Cerebellar cortex (tissue), 1 donor: ENCODE data around the gene SPEF1.
"Not testable (repeated sequence)": the region's sequence is repeated elsewhere in the genome, so short reads cannot be mapped to it uniquely, and the experiment has no call there.

Experiments used
- DNase-seq: peaks from one replicate; pipeline ENCODE4 v3.0.0-alpha.2; 2015; ENCODE audit warnings: low spot score

The SPEF1 gene, protein sequence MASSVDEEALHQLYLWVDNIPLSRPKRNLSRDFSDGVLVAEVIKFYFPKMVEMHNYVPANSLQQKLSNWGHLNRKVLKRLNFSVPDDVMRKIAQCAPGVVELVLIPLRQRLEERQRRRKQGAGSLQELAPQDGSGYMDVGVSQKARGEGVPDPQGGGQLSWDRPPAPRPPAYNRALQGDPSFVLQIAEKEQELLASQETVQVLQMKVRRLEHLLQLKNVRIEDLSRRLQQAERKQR

DNA sequence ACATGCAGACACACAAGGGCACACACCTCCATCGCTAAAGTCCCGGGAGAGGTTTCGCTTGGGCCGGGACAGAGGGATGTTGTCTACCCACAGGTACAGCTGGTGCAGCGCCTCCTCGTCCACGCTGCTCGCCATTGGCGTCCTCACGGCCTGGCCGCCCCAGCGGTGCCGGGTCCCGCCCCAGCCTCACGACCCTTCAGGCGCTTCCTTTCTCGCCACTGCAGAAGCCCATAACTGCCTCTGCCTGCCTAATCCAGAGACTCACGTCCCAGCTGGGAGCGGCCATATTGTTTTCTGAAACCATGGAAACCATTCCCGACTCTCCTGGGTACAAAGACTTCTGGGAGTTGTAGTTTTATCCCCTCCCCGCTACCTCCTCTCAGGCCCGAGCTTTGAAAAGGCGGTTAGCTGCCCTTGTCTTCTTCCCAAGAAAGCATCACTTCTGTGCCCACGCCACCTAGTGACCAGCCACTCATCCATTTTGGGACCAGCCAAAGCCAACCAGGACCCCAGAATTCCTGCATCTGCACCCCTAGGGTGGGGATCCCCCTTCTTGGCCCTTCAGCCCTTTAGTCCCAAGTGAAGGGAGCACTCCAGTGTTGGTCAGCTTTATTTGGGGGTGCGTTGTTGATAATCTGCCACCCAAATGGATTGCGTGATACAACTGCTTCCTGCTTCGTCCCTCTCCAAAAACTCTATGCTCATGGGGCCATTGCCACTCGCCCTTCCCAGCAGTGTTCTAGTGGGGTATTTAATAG, at the start of gene SPEF1:
Gene SPEF1, minus strand, starts transcription at position 296 of the 758 bp plus-strand sequence. Its CDS starts 161 bp downstream, at position 135.
- DNase-seq: peak; percentile 98

DNA sequence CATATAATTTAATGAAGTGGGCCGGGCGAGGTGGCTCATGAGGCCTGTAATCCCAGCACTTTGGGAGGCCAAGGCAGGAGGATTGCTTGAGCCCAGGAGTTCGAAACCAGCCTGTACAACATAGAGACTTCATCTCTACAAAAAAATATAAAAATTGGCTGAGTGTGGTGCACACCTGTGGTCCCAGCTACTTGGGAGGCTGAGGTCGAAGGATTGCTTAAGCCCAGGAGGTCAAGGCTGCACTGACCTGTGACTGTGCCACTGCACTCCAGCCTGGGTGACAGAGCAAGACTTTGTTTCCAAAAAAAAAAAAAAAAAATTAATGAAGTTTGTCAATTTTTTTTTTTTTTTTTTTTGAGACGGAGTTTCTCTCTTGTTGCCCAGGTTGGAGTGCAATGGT, 48.6 kb upstream of the SPEF1 start:
- DNase-seq: not testable (repeated sequence)

DNA sequence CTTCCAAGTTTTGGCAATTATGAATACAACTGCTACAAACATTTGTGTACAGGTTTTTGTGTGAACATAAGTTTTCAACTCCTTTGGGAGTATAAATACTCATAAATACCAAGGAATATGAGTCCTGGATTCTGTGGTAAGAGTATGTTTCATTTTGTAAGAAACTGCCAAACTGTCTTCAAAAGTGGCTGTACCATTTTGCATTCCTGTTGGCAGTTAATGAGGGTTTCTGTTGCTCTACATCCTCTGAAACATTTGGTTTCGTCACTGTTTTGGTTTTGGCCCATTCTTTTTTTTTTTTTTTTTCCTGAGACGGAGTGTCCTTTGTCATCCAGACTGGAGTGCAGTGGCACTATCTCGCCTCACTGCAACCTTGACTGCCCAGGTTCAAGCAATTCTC, 47.5 kb upstream of the SPEF1 start:
- DNase-seq: no peak

DNA sequence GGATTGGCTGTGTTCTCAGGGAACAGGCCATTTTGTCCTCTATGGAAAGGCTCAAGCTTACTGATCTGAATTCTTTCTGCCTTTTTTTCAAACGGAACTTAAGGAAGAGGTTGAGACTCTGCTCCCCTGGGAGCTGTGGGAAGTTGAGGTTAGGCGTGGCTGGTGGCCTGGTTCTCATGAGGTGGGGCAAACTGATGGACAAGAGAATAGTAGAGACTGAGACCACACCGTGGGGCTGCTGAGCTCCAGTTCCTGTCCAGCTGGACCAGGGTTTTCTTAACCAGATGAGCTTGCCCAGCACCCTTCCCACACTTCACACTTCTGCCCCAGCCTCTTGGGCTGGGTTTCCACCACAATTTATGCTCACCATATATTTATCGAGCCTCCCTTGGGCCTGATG, 45.2 kb upstream of the SPEF1 start:
- DNase-seq: no peak

DNA sequence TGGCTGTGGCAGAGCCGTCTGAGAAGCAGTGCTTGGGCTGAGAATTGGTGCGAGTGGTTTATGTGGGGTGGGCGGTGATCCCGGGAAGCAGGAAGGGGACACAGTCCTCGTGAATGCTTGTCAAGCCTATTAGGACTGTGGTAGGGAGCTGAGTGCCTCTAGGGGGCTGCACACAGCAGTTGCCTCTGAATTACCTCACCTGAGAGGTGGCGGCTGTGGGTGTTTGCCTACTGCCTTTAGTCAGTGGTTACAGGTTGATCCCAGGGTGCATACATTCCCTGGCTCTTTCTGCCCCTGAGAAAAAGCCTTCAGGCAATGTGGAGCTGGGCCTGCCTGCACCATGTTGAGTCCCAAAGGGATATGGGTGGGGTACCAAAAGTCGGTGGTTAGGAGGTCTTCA, 44.3 kb upstream of the SPEF1 start:
- no peak for DNase-seq

DNA sequence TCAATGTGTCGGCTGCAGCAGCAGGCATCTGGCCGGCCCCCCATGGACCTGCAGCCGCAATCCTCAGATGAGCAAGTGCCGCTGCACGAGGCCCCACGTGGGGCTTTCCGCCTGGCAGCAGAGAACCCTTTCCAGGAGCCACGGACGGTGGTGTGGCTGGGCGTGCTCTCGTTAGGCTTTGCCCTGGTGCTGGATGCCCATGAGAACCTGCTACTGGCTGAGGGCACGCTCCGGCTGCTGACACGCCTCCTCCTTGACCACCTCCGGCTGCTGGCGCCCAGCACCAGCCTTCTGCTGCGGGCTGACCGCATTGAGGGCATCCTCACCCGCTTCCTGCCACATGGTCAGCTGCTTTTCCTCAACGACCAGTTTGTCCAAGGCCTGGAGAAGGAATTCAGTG, 42.6 kb upstream of the SPEF1 start:
- no peak for DNase-seq

DNA sequence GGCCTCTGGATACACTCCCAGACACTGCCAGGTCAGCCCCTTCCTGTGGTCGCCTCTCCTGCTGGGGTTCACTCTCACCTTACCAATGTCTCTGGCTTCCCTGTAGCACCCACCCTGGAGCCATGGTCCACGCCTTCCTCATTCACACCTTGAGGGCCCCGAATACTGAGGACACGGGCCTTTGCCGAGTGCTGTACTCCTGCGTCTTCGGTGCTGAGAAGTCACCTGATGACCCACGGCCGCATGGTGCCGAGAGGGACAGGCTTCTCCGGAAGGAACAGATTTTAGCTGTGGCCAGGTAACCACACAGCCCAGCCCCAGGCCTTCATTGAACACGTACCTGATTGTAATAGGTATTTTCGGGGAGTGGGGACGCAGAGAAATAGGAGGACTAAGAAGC, 40.7 kb upstream of the SPEF1 start:
- no peak for DNase-seq

DNA sequence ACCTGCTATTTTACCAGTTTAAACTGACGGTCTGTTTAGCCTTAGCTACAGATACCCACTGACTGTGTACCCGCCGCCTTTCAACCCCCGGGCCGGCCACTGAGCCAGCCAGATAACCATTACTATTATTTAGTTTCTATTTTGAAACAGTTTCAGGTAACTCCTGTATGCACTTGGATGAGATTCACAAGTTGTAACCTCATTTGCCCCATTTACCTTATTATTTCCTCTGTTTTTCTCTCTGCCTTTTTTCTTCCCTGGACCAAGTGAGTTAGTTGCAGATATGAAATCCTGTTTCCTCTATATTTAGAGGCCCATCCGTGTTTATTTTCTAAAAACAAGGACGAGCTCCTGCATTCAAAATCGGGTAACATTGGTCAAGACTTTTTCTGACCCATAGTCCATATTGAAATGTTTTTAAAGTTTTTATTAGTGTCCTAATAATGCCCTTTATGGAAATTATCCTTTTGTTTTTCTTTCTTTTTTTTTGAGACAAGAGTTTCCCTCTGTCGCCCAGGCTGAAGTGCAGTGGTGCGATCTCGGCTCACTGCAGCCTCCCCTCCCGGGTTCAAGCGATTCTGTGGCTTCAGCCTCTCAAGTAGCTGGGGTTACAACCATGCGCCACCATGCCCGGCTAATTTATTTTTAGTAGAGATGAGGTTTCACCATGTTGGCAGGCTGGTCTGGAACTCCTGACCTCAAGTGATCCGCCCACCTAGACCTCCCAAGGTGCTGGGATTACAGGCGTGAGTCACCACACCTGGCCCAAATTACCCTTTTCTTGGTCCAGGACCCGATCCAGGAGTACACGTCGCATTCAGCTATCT, 39.9 kb upstream of the SPEF1 start:
- DNase-seq: no peak

DNA sequence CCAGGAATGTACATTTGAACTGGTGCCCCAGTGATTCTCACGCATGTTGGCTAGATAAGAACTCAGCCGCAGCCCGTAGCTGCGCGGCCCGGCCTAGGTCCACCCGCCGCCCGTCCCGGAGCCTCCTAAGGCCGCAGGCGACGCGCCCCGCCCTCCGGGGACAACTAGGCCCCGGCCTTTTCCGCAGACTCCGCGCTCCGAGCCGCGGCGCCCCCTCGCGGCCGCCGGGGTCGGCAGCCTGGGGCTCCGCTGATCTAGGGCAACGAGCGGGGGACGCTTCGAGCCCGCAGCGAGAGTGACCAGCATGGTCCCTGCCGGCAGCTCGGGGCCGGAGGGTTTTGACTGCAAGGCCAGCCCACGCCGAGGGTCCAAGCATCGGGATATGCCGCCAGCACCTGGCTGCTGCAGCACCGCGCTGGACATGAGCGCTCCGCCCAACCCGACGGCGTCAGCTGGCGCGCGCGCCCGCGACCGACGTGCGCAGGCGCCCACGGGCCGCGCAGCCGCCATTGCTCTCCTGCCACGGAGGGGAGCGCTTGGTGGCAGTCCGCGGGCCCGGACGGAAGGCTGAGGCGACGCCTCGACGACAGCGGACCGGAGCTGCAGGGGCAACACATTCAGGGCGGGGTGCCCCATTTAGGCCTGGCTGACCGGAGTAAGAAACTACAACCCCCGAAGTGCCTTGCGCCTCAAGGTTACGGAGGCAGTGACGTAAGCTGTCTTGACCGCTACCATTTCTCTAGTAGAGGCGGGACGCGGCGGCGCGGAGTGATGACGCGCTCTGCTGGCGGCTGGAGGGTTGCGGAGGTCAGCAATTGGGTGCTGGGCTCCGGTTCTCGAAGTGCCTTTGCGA, 39.0 kb upstream of the SPEF1 start, which contains the start of gene AP5S1:
Gene AP5S1, plus strand, starts transcription at position 500 of the 853 bp plus-strand sequence. CDS start 1,571 bp downstream, outside the sequence.
- peak; percentile 97 for DNase-seq

DNA sequence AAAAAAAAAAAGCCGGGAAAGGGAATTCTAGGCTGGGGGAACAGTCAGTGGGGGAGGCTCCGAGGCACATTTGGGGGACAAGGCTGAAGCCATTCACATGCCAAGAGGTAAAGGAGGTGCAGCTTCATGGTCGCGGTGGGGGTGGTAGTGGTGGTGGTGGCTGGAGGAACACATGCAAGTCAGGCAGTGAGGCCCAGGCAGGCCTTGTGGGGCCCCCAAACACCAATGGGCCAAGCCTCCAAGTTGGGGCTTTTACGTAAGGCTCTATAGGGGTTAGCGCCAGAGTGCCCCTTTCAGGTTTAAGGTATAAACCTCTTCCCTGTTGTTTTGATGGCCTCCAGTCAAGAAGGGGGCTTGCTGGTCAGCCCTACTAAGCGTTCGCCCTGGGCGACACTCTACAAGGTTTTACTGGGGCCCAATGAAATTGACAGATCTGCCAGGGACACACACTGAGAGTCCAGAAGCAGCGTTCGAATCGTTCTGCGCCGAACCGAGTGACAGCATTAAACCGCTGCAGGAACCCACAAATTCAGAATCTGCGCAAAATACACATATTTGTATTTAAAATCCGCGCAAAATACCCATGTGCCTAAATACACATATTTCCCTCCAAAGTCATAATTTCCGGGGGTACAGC, 38.3 kb upstream of the SPEF1 start:
- DNase-seq: no peak

DNA sequence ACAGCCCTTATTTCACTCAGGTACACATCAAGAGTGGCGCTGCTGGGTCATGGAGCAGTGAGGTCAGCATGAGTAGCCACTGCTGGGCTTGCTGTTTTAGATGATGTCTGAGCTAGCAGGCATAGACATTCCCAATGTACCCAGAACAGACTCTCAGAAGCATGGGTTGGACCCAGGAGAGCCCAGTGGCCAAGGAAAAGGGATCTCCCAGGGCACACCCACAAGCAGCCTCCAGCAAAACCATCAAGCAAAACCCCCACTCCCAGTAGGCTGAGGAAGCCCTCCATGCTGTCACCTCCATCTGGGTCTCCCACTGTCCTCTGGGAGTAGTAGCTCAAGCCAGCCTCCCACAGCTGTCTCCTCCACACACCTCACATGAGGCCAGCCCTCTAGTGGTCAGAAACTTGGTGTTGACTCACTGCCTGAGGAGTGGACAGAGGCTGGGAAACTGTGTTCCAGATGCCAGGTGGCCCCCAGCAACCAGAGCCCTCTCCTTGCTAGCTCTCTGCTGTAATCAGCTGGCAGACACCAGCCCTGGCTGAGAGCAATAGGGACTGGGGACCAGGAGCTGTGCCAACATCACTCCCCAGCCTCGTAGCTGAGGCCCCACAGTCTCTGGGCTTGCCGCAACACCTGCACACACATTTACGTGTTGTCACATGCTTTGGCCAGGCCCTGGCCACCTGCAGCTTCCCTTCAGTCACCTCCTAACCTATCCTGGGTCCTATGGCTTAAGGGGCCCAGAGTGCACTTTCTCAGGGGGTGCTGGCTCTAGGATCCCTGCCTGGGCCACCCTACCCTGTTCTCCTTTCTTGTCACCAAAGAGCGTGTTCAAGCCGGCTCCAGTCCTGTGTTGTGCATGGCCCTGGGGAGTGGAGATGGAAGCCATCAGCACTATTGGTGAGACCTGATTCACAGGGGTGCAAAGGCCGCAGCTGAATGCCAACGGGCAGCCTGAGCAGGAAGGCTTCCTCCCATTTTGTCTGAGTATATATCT, 37.2 kb upstream of the SPEF1 start:
- DNase-seq: peak; percentile 77

DNA sequence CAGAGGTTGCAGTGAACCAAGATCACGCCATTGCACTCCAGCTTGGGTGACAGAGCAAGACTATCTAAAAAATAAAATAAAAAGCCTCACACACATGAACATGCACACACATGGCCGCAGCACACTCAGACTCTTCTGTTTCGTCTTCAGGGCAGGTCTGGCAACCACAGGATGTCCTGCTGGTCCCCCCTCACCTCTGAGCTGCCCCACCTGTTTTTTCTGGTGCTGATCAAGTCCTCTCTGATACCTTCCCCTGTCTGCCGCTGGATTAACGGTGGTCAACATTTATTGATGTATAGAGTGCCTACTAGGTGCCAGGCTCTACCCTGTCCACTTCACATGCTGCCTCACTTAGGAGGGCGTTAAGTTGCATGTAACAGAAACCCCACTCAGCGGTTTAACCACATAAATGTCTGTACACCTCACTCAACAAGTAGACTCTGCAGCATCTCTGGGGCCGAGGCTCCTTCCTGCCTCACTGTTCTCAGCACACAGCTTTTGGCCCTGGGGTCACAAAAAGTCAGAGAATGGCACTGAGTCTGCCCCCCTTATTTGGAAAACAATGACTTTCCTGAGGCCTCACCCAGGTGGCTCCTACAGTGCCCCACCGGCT, 34.6 kb upstream of the SPEF1 start:
- no peak for DNase-seq

DNA sequence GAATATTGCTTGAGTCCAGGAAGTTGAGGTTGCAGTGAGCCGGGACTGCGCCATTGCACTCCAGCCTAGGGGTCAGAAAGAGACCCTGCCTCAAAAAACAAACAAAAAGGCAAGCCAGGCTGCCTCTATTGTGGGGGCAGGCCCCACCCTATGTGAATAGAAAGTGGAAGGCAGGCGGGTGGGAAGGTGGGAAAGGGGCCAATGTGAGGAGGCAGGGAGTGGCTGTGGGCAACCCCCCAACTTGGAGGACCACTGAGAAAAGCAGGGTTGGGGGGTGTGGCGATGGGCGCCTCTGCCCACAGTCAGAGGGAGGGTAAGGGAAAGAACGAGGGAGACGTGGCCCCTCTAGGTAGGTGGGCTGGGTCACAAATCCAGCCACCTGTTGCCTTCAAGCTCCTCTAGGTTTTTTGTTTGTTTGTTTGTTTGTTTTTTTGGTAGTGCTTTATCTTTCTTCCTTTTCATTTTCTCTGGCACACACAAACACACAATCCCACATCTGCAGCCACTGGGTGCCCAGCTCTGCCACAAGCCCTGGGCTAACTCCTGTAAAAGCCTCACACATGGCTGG, 33.8 kb upstream of the SPEF1 start:
- no peak for DNase-seq

DNA sequence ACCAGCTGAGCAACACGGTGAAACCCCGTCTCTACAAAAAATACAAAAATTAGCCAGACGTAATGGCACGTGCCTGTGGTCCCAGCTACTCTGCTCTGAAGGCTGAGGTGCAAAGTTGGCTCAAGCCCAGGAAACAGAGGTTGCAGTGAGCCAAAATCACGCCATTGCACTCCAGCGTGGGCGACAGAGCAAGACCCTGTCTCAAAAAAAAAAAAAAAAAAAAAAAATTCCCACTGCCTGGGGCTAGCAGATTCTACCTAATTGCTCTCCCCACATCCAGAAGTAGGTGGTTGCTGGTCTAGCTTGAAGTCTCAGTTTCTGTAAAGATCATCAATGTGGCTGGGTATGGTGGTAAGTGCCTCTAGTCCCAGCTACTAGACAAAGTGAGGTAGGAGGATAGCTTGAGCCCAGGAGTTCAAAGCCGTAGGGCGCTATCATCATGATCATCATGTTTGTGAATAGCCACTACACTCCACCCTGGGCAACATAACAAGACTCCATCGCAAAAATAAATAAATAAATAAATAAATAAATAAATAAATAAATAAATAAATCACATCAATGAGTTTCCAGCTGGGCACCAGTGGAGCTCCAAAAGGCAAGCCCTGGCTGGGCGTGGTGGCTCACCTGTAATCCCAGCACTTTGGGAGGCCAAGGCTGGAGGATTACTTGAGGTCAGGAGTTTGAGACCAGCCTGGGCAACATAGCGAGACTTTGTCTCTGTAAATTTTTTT, 32.8 kb upstream of the SPEF1 start:
- no peak for DNase-seq

DNA sequence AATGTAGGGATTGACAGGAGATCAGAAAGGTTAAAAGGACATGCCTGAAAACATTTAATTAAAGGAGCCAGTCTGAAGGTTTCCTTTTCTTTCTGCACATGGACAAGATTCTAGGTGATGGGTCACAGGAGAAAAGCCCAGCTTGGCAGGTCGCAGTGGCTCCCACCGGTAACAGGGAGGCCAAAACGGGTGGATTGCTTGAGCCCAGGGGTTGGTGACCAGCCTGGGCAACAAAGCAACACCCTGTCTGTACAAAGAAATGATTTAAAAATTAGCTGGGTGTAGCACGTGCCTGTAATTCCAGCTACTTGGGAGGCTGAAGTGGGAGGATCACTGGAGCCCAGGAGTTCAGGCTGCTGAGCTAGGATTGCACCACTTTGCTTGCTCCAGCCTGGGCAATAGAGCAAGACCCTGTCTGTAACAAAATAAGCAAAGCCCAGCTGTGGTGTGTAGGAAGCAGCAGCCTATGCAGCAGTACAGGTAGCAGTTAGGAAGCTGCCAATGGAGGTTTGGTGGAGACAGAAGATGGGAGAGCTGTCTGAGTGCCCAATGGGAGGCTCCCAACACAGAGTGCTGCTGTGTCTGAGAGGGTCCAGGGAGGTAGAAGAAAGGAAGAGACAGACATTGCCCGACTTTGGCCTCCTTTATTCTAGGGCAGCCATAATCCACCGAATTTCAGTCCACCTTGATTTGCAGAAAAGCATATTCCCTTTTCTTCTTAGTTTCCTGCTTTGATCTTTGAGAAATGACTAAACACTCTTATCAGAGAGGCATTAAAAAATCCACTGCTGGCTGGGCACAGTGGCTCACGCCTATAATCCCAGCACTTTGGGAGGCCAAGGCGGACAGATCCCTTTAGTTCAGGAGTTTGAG, 32.0 kb upstream of the SPEF1 start:
- no peak for DNase-seq

DNA sequence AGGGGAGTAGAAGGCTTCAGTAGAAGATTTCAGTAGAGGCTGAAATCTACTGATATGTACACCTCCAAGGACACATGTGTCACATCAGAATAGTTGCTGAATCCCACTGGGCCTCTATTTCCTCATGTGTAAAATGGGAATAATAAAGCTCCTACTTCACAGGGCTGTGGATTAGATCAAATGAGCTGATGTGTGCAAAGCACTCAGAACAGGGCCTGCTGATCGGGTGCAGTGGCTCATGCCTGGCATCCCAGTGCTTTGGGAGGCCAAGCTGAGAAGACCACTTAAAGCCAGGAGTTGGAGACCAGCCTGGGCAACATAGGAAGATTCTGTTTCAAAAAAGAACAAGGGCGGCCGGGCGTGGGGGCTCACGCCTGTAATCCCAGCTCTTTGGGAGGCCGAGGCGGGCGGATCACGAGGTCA, 31.0 kb upstream of the SPEF1 start:
- DNase-seq: no peak

DNA sequence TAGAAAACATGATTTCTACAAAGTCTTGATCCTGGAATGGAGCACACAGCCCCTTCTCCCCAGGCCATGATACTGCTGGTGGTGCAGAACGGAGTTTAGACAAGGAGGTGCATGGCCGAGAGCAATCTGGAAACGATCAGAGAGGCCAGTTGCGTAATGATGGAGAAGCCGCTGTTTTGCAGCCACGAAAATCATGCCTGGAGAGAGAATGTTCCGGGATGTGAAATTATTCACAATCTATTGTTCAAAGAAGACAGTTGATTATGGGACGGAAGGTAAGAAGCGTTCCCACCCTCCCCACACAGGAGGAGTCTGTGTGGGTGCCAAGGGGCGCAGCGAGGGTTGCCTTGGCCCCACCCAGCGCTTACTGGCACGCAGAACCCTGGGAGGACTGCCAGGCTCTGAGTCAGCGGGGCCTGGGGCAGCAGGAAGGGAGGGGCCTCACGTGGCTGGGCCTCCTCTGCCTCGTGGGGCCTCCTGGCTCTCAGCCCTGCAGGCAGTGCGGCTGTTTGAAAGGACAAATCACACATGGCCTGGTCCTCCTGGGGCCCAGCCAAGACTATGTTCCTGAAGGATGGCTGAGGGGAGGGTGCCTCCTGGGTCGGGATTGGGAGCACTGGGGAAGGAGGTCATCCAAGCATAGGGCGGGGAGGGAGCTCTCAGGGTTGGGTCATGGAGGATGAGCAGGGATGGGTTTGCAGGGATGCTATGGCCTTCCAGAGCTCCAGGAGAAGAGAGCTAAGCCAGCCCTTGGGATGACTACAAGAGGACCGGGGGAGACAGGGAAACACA, 30.4 kb upstream of the SPEF1 start:
- DNase-seq: peak; percentile 98
